Measurements from ENCODE around the gene PTTG2.
"Not testable (repeated sequence)": the region's sequence is repeated elsewhere in the genome, so short reads cannot be mapped to it uniquely, and the experiment has no call there.

The PTTG2 gene

GRCh38 chr4:37953620-37954293, 6.4 kb upstream of the PTTG2 start:
- DNase-seq (ENCODE audit: low read depth in 2 of 3, low spot score in 2 of 3): no peak

GRCh38 chr4:37956941-37957340, 3.3 kb upstream of the PTTG2 start:
- DNase-seq (ENCODE audit: low read depth in 2 of 3, low spot score in 2 of 3): no peak

GRCh38 chr4:37958932-37959331, 1.3 kb upstream of the PTTG2 start:
- no peak for DNase-seq (ENCODE audit: low read depth in 2 of 3, low spot score in 2 of 3)

GRCh38 chr4:37960679-37961450, 667 bp downstream of the PTTG2 start:
- no peak for DNase-seq (ENCODE audit: low read depth in 2 of 3, low spot score in 2 of 3)

- no peak for DNase-seq (ENCODE audit: low read depth in 2 of 3, low spot score in 2 of 3)
Measured at GRCh38 chr4:37964734-37965457, 4.7 kb downstream of the PTTG2 start.

- no peak for DNase-seq (ENCODE audit: low read depth in 2 of 3, low spot score in 2 of 3)
Measured at GRCh38 chr4:37966044-37966443, 5.8 kb downstream of the PTTG2 start.

- DNase-seq (ENCODE audit: low read depth in 2 of 3, low spot score in 2 of 3): no peak
Measured at GRCh38 chr4:37967736-37968135, 7.5 kb downstream of the PTTG2 start.

GRCh38 chr4:37968747-37969146, 8.5 kb downstream of the PTTG2 start:
- DNase-seq (ENCODE audit: low read depth in 2 of 3, low spot score in 2 of 3): no peak

GRCh38 chr4:37970702-37971101, 10.5 kb downstream of the PTTG2 start:
- peak in 1 of 3 experiments; percentile 23 for DNase-seq (ENCODE audit: low read depth in 2 of 3, low spot score in 2 of 3)

- DNase-seq (ENCODE audit: low read depth in 2 of 3, low spot score in 2 of 3): no peak
Measured at GRCh38 chr4:37971202-37971601, 11.0 kb downstream of the PTTG2 start.

- DNase-seq (ENCODE audit: low read depth in 2 of 3, low spot score in 2 of 3): no peak
Measured at GRCh38 chr4:37973441-37973840, 13.2 kb downstream of the PTTG2 start.

GRCh38 chr4:37975321-37975822, 15.2 kb downstream of the PTTG2 start:
- not testable (repeated sequence) for DNase-seq (ENCODE audit: low read depth in 2 of 3, low spot score in 2 of 3)

GRCh38 chr4:37976507-37976906, 16.3 kb downstream of the PTTG2 start:
- no peak for DNase-seq (ENCODE audit: low read depth in 2 of 3, low spot score in 2 of 3)

- DNase-seq (ENCODE audit: low read depth in 2 of 3, low spot score in 2 of 3): peak; percentile 34 to 52 (median 34)
Measured at GRCh38 chr4:37976991-37977470, 16.8 kb downstream of the PTTG2 start.

GRCh38 chr4:37977471-37978247, 17.5 kb downstream of the PTTG2 start:
- DNase-seq (ENCODE audit: low read depth in 2 of 3, low spot score in 2 of 3): peak; percentile 32 to 56 (median 40)

GRCh38 chr4:37978248-37978924, 18.2 kb downstream of the PTTG2 start:
- DNase-seq (ENCODE audit: low read depth in 2 of 3, low spot score in 2 of 3): peak in 1 of 3 experiments; percentile 19

GRCh38 chr4:37980246-37980645, 20.0 kb downstream of the PTTG2 start:
- no peak for DNase-seq (ENCODE audit: low read depth in 2 of 3, low spot score in 2 of 3)

- no peak for DNase-seq (ENCODE audit: low read depth in 2 of 3, low spot score in 2 of 3)
Measured at GRCh38 chr4:37981425-37981824, 21.2 kb downstream of the PTTG2 start.

GRCh38 chr4:37981844-37982720, 21.9 kb downstream of the PTTG2 start:
- DNase-seq (ENCODE audit: low read depth in 2 of 3, low spot score in 2 of 3): no peak
